Measurements from ENCODE around the gene PIK3CG.

DNA sequence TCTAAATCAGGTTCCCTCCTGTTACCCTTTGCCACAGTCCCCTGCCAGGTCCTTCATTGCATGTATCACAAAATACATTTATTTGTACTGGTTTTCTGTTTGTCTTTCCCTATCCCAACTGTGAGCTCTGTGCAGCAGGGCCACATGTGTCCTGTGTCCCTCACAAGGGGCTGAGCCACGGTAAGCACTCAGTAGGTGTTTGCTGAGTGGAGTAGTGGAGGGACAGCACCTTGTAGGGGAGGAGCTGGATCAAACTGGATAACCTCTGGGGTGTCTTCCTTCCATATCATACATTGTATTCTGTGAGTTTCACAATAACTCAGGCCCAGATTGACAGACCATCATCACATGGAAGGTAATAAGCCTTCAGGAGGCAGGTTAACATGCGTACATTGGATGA is 25.9 kb downstream of the PIK3CG start:
- TF ChIP-seq, protein P1, sequence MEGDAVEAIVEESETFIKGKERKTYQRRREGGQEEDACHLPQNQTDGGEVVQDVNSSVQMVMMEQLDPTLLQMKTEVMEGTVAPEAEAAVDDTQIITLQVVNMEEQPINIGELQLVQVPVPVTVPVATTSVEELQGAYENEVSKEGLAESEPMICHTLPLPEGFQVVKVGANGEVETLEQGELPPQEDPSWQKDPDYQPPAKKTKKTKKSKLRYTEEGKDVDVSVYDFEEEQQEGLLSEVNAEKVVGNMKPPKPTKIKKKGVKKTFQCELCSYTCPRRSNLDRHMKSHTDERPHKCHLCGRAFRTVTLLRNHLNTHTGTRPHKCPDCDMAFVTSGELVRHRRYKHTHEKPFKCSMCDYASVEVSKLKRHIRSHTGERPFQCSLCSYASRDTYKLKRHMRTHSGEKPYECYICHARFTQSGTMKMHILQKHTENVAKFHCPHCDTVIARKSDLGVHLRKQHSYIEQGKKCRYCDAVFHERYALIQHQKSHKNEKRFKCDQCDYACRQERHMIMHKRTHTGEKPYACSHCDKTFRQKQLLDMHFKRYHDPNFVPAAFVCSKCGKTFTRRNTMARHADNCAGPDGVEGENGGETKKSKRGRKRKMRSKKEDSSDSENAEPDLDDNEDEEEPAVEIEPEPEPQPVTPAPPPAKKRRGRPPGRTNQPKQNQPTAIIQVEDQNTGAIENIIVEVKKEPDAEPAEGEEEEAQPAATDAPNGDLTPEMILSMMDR (IDR thresholded peaks at IDR 0.05; ENCODE audit: insufficient read depth, low read length, poor library complexity, severe bottlenecking): no peak
- TF ChIP-seq EZH2phosphoT487 (conservative IDR thresholded peaks at IDR 0.05; ENCODE audit: low read length): no peak
